ENCODE results near the gene PAEP.
"Not testable (repeated sequence)": the region's sequence is repeated elsewhere in the genome, so short reads cannot be mapped to it uniquely, and the experiment has no call there.

PAEP gene

DNA sequence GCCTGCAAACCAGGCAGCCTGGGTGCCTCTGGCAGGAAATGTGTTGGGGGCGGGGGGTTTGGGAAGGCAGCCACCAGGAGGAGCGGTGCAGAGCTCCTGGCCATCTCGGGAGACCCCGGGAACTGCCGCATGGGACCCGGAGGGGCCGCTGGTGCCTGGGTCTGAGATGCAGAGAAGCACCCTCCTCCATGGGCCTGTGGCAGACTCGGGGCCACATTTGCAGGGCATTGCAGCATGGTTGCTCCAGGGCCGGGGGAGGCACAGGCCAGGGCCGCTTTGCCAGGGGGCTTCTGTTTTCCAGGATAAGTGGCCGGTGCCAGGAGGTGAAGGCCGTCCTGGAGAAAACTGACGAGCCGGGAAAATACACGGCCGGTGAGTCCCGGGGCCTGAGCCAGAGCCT, 38.6 kb upstream of the PAEP start:
- H3K4me3 ChIP-seq (ENCODE audit: low read depth, low read length) = no peak overlapping the region
- TF ChIP-seq, protein P1, sequence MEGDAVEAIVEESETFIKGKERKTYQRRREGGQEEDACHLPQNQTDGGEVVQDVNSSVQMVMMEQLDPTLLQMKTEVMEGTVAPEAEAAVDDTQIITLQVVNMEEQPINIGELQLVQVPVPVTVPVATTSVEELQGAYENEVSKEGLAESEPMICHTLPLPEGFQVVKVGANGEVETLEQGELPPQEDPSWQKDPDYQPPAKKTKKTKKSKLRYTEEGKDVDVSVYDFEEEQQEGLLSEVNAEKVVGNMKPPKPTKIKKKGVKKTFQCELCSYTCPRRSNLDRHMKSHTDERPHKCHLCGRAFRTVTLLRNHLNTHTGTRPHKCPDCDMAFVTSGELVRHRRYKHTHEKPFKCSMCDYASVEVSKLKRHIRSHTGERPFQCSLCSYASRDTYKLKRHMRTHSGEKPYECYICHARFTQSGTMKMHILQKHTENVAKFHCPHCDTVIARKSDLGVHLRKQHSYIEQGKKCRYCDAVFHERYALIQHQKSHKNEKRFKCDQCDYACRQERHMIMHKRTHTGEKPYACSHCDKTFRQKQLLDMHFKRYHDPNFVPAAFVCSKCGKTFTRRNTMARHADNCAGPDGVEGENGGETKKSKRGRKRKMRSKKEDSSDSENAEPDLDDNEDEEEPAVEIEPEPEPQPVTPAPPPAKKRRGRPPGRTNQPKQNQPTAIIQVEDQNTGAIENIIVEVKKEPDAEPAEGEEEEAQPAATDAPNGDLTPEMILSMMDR (IDR thresholded peaks at IDR 0.05; ENCODE audit: low read depth, low read length) = no peak

GRCh38 chr9:135523521-135524129, 37.9 kb upstream of the PAEP start:
- TF ChIP-seq, protein P1 (IDR thresholded peaks at IDR 0.05; ENCODE audit: low read depth, low read length) = no peak
- H3K4me3 ChIP-seq (ENCODE audit: low read depth, low read length) = no peak overlapping the region

GRCh38 chr9:135524130-135524861, 37.3 kb upstream of the PAEP start:
- TF ChIP-seq, protein P1 (IDR thresholded peaks at IDR 0.05; ENCODE audit: low read depth, low read length) = no peak
- H3K4me3 ChIP-seq (ENCODE audit: low read depth, low read length) = no peak overlapping the region

DNA sequence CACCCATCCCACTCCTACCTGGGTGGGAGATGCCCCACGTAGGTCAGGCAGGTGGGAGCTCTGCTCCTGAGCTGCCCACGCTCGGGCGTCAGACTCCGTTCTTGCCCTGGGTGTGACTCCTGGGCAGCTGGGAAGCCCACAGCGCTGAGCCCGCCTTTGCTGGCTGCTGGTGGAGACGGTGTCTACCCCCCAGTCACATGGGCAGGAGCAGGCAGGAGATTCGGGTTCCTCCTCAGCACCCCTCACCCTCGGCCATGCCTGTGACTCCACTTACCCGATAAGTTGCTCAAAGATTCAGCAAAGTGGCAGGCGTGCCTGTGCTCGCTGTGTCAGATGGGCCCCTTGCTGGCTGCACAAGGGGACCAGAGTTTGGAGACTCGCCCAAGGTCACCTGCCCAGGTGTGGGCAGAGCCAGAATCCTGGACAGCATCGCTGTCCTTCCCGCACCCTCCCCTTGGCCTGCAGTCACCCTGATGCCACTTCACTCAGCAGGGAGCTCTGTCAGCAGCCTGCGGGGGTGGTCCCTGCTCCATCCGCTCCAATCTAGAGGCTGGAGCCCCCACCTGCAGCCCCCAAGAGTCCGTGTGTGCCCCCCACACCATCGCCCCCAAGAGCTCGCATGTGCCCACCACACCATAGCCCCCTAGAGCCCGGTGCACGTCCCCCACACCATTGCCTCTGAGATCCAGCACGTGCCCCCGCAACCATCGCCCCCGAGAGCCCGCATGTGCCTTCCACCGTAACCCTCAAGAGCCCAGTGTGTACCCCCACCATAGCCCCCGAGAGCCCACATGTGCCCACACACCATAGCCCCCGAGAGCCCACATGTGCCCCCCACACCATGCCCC, 36.1 kb upstream of the PAEP start:
- TF ChIP-seq, protein P1 (IDR thresholded peaks at IDR 0.05; ENCODE audit: low read depth, low read length) = no peak

GRCh38 chr9:135526089-135526729, 35.3 kb upstream of the PAEP start:
- no peak overlapping the region for H3K4me3 ChIP-seq (ENCODE audit: low read depth, low read length)
- TF ChIP-seq, protein P1 (IDR thresholded peaks at IDR 0.05; ENCODE audit: low read depth, low read length) = no peak

More for the DNA sequence above, 36.1 kb upstream of the PAEP start:
- no peak overlapping the region for H3K4me3 ChIP-seq (ENCODE audit: low read depth, low read length)

DNA sequence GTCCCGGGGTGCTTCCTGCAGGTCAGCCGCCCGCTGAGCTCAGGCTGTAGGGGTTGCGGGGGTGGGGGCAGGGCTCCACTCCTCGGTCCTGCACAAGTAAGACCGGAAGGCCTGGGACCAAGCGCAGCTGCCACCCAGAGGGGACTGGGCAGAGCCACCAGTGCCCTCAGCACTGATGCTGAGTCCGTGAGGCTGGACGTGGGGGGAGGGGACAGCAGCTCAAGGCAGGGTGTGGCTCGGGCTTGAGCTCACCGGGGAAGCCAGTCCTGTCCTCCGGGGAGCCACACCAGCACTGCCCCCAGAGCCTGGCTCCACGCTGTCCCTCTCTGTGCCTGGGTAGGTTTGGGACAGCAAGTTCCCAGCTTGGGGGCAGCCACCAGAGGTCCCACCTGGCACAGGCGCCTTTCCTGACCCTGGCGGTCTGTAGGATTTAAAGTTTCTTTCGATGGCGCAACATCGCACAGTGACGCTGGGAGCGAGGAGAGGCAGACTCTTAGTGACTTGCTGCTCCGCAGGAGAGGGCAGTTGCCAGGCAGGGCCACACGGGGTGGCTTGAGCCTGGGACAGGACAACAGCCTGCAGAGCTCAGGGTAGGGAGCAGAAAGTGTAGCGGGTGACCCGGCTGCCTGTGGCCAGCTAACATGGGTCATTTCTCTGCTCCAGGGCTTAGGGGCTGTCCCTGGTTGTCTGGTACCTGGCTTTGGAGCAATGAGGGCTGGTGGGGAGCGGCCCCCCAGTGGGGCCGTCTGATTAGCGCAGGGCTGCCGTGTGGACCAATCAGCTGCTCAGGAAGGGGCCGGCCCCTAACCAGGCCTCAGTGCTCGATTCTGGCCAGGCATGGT, 34.6 kb upstream of the PAEP start:
- TF ChIP-seq, protein P1 (IDR thresholded peaks at IDR 0.05; ENCODE audit: low read depth, low read length) = no peak
- no peak overlapping the region for H3K4me3 ChIP-seq (ENCODE audit: low read depth, low read length)

DNA sequence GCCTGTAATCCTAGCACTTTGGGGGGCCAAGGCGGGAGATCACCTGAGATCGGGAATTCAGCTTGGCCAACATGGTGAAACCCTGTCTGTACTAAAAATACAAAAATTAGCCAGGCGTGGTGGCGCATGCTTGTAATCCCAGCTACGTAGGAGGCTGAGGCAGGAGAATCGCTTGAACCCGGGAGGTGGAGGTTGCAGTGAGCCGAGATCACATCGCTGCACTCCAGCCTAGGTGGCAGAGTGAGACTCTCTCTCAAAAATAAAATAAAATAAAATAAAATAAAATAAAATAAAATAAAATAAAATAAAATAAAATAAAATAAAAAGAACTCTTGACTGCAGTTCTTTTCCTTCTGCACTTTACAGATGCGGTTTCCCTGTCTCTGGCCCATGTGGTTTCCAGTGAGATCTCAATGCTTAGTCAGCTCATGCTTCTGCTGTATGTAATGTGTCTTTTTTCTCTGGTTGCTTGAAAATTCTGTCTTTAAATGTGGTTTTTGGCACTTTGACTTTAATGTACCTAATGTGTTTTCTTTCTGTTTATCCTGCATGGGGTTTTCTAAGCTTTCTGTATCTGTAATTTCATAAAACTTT, 32.6 kb upstream of the PAEP start:
- not testable (repeated sequence) for H3K4me3 ChIP-seq (ENCODE audit: low read depth, low read length)

Data from WI38 (cell line).